ENCODE results near the gene CCDC13.
"Not testable (repeated sequence)": the region's sequence is repeated elsewhere in the genome, so short reads cannot be mapped to it uniquely, and the experiment has no call there.

CCDC13 gene

GRCh38 chr3:42772670-42773408 is at the start of gene CCDC13:
CCDC13 (minus strand) TSS chr3:42773253; CDS start chr3:42758345, 14,908 bp downstream.
- peak; percentile 91 to 94 for DNase-seq

- no peak for DNase-seq
Measured at GRCh38 chr3:42822828-42823227, 49.8 kb upstream of the CCDC13 start.

GRCh38 chr3:42820746-42821051 is 47.6 kb upstream of the CCDC13 start:
- no peak for DNase-seq

- no peak for DNase-seq
Measured at GRCh38 chr3:42819351-42819965, 46.4 kb upstream of the CCDC13 start.

- peak in 1 of 2 experiments; percentile 4 for DNase-seq
Measured at GRCh38 chr3:42815826-42816225, 42.8 kb upstream of the CCDC13 start.

GRCh38 chr3:42814914-42815507 is 42.0 kb upstream of the CCDC13 start:
- no peak for DNase-seq

- no peak for DNase-seq
Measured at GRCh38 chr3:42814246-42814645, 41.2 kb upstream of the CCDC13 start.

GRCh38 chr3:42811118-42811883 is 38.2 kb upstream of the CCDC13 start:
- peak; percentile 52 to 58 for DNase-seq

- DNase-seq, result not testable (repeated sequence)
Measured at GRCh38 chr3:42810706-42811105, 37.7 kb upstream of the CCDC13 start.

GRCh38 chr3:42809202-42809601 is 36.1 kb upstream of the CCDC13 start, which contains the start of gene ACKR2:
ACKR2 (plus strand) TSS chr3:42809445; CDS start chr3:42864503, 55,058 bp downstream.
- DNase-seq, result no peak

GRCh38 chr3:42807929-42808328 is 34.9 kb upstream of the CCDC13 start:
- DNase-seq, result no peak

- no peak for DNase-seq
Measured at GRCh38 chr3:42805141-42805821, 32.2 kb upstream of the CCDC13 start.

GRCh38 chr3:42804831-42805132 is 31.7 kb upstream of the CCDC13 start:
- peak in 1 of 2 experiments; percentile 9 for DNase-seq

GRCh38 chr3:42804106-42804830 is 31.2 kb upstream of the CCDC13 start, which contains the start of gene HIGD1A:
HIGD1A (minus strand) TSS chr3:42804490; CDS start chr3:42794253, 10,237 bp downstream.
- DNase-seq, result peak; percentile 94 to 97

- peak in 1 of 2 experiments; percentile 66 for DNase-seq
Measured at GRCh38 chr3:42803414-42804105, 30.5 kb upstream of the CCDC13 start.

GRCh38 chr3:42802876-42803413 is 29.9 kb upstream of the CCDC13 start:
- peak in 1 of 2 experiments; percentile 30 for DNase-seq

GRCh38 chr3:42801784-42802183 is 28.7 kb upstream of the CCDC13 start:
- no peak for DNase-seq

- no peak for DNase-seq
Measured at GRCh38 chr3:42801048-42801620, 28.1 kb upstream of the CCDC13 start.

GRCh38 chr3:42800251-42800650 is 27.2 kb upstream of the CCDC13 start:
- DNase-seq, result peak in 1 of 2 experiments; percentile 10

GRCh38 chr3:42799376-42799775 is 26.3 kb upstream of the CCDC13 start:
- DNase-seq, result no peak
